ENCODE results near the gene KRTAP5-9.

GRCh38 chr11:71502871-71503435 lies 45.3 kb upstream of the KRTAP5-9 start:
- TF ChIP-seq CTCF (IDR thresholded peaks at IDR 0.05) (no peak), POLR2A (IDR thresholded peaks at IDR 0.05) (no peak)
